ENCODE data around the gene MAP3K2.

MAP3K2 gene

GRCh38 chr2:127426501-127427354 is 39.0 kb upstream of the MAP3K2 start:
- Histone ChIP-seq H3K9me2 (ENCODE audit: low read depth, low read length) (no peaks in the 10 kb centered on the region), H4K20me1 (ENCODE audit: insufficient read depth, low read length) (no peaks in the 10 kb centered on the region), H3K79me2 (ENCODE audit: insufficient read depth, low read length) (no peaks in the 10 kb centered on the region), H3K4me2 (ENCODE audit: low read length) (no peak overlapping the region), H3K9ac (ENCODE audit: low read length) (no peak overlapping the region), H3K27ac (ENCODE audit: low read depth, low read length, poor library complexity, severe bottlenecking) (no peak overlapping the region), H2AFZ (ENCODE audit: low read length) (no peak overlapping the region), H3F3A (ENCODE audit: insufficient read depth, low read length) (no peaks in the 10 kb centered on the region), H3K36me3 (ENCODE audit: insufficient read depth, low read length) (no peaks in the 10 kb centered on the region), H3K27me3 (ENCODE audit: insufficient read depth, low read length) (peaks cover 5% of the 10 kb centered on the region; the same call in 1 of the 2 replicates), H3K4me3 (ENCODE audit: low read depth, low read length, poor library complexity, severe bottlenecking) (no peak overlapping the region), H3K9me3 (ENCODE audit: low read length) (no peaks in the 10 kb centered on the region), H3K4me1 (ENCODE audit: insufficient read depth, low read length, severe bottlenecking) (no peaks in the 10 kb centered on the region)
- no peak for TF ChIP-seq EZH2 (IDR thresholded peaks at IDR 0.05; ENCODE audit: borderline replicate concordance, low read length)
- TF ChIP-seq CTCF (IDR thresholded peaks at IDR 0.05; ENCODE audit: low read length), result no peak

GRCh38 chr2:127425540-127426490 is 38.0 kb upstream of the MAP3K2 start:
- no peak for TF ChIP-seq EZH2 (IDR thresholded peaks at IDR 0.05; ENCODE audit: borderline replicate concordance, low read length)
- TF ChIP-seq CTCF (IDR thresholded peaks at IDR 0.05; ENCODE audit: low read length), result no peak
- H3K79me2 ChIP-seq (ENCODE audit: insufficient read depth, low read length), result no peaks in the 10 kb centered on the region
- peaks cover 8% of the 10 kb centered on the region; the same call in 1 of the 2 replicates for H3K27me3 ChIP-seq (ENCODE audit: insufficient read depth, low read length)
- no peaks in the 10 kb centered on the region for H3K9me3 ChIP-seq (ENCODE audit: low read length)
- no peaks in the 10 kb centered on the region for H3K4me1 ChIP-seq (ENCODE audit: insufficient read depth, low read length, severe bottlenecking)
- no peaks in the 10 kb centered on the region for H3K9me2 ChIP-seq (ENCODE audit: low read depth, low read length)
- no peak overlapping the region for H2AFZ ChIP-seq (ENCODE audit: low read length)
- H3K4me2 ChIP-seq (ENCODE audit: low read length), result no peak overlapping the region
- H3K4me3 ChIP-seq (ENCODE audit: low read depth, low read length, poor library complexity, severe bottlenecking), result no peak overlapping the region
- H3F3A ChIP-seq (ENCODE audit: insufficient read depth, low read length), result no peaks in the 10 kb centered on the region
- no peak overlapping the region for H3K9ac ChIP-seq (ENCODE audit: low read length)
- H3K27ac ChIP-seq (ENCODE audit: low read depth, low read length, poor library complexity, severe bottlenecking), result no peak overlapping the region
- no peaks in the 10 kb centered on the region for H3K36me3 ChIP-seq (ENCODE audit: insufficient read depth, low read length)
- H4K20me1 ChIP-seq (ENCODE audit: insufficient read depth, low read length), result no peaks in the 10 kb centered on the region

GRCh38 chr2:127424598-127425520 is 37.1 kb upstream of the MAP3K2 start:
- no peaks in the 10 kb centered on the region for H3F3A ChIP-seq (ENCODE audit: insufficient read depth, low read length)
- no peak overlapping the region for H3K27ac ChIP-seq (ENCODE audit: low read depth, low read length, poor library complexity, severe bottlenecking)
- no peaks in the 10 kb centered on the region for H3K4me1 ChIP-seq (ENCODE audit: insufficient read depth, low read length, severe bottlenecking)
- no peaks in the 10 kb centered on the region for H3K36me3 ChIP-seq (ENCODE audit: insufficient read depth, low read length)
- no peak overlapping the region for H3K9ac ChIP-seq (ENCODE audit: low read length)
- H3K4me2 ChIP-seq (ENCODE audit: low read length), result no peak overlapping the region
- H3K9me2 ChIP-seq (ENCODE audit: low read depth, low read length), result no peaks in the 10 kb centered on the region
- no peak overlapping the region for H3K4me3 ChIP-seq (ENCODE audit: low read depth, low read length, poor library complexity, severe bottlenecking)
- no peaks in the 10 kb centered on the region for H3K79me2 ChIP-seq (ENCODE audit: insufficient read depth, low read length)
- peaks cover 8% of the 10 kb centered on the region; the same call in 1 of the 2 replicates for H3K27me3 ChIP-seq (ENCODE audit: insufficient read depth, low read length)
- H4K20me1 ChIP-seq (ENCODE audit: insufficient read depth, low read length), result no peaks in the 10 kb centered on the region
- no peaks in the 10 kb centered on the region for H3K9me3 ChIP-seq (ENCODE audit: low read length)
- TF ChIP-seq CTCF (IDR thresholded peaks at IDR 0.05; ENCODE audit: low read length) (no peak), EZH2 (IDR thresholded peaks at IDR 0.05; ENCODE audit: borderline replicate concordance, low read length) (no peak)
- no peak overlapping the region for H2AFZ ChIP-seq (ENCODE audit: low read length)

Data from OCI-LY1 (cell line).